ENCODE results near the gene NEDD9. TPM values are rescaled to one million over a fixed set of nuclear protein-coding genes. Genes with fewer than 3 reads are reported as not detected.

Gene NEDD9
- total RNA-seq, 2 donors from 2014 or later, result 11.0 to 24.4 TPM

DNA sequence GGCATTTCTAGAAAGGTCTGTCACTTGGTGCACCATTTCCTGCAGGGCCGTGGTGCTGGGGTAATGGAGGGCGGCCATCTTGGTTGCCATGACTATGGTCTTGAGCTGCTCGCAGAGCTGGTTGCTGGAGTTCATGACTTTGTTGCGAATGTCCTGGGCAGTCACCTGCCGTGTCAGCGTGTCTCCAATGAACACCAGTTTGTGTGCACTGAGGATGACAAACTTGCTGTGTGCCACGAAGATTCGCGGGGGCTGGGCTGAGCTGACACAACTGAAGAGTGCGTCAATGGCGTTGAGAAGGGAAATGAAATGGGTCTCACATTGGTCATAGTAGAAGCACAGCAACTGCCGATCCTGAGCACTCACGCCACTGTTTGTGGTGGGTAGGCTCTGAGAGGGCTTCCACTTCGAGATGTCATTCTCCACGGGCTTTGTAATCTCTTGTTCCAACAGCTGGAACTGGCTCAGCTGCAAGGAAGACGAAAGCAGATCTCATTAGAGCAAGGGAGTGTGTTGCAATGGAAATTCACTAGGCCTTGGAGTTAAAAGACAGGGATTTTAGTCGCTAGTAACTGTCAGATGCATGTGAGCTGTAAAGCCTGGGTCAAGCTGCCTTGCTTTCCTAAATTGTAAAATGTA lies 47.1 kb downstream of the NEDD9 start:
- DNase-seq (ENCODE audit: low spot score in 2 of 2) (no peak), ATAC-seq (no peak)
- Mint-ChIP-seq H3K36me3 (peaks cover 26 to 46% of the 10 kb centered on the region in 2 donors), H3K9me3 (peaks cover 5% of the 10 kb centered on the region in 2 donors), H3K27ac (peak overlapping the region in 1 of 2 donors; percentile 41)

DNA sequence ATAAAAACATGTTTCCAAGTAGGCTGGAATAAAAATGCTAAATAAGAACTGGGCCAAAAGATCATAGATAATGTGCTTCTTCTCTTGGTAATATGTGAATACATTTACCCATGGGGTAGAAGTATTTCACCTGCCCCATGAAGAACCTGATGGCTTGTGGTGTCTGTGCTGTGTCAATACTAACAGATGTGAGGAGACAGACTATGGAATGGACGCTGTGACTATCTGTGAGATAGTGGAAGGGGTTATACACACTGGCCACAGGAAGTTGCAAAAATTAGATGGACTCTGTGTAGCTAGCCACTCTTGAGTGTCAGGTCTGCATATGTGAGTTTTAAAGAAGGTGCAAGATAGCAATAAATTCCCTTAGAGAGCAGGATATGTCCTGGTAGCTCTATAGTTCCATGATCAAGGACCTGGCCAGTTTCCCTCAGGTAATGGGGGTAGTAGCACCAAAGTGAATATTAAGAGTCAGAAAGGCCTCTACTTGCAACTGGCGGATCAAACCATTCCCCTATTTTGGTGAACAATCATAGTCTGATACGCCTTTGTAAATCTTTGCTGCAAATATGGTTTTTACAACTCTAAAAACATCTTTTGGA lies 48.6 kb downstream of the NEDD9 start:
- Mint-ChIP-seq H3K27ac (no peak overlapping the region), H3K36me3 (peaks cover 31 to 46% of the 10 kb centered on the region in 2 donors), H3K9me3 (peaks cover 5 to 10% of the 10 kb centered on the region in 2 donors)
- ATAC-seq, result no peak
- no peak for DNase-seq (ENCODE audit: low spot score in 2 of 2)

DNA sequence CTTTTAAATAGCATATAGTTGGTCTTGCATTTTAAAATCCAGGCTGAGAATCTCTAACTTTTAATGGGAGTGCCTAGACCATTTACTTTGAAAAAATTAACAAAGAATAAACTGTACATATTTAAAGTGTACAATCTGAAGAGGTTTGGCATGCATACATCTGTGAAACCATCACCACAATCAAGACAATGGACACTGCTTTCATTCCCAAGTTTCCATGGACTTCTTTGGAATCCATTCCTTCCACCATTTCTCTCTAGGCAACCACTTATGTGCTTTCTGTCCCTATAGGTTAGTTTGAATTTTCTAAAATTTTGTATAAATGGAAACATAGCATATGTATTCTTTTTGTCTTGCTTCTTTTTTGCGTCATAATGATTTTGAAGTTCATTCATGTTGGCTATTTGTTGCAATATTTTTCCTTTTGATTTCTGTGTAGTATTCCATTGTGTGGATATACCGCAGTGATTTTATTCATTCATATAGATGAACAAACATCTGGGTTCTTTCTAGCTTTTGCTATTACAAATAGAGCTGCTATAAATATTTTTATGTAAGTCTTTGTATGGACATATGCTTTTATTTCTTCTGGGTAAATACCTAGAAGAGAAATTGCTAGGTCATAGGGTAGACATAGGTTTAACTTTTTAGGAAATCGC lies 50.9 kb downstream of the NEDD9 start:
- Mint-ChIP-seq H3K9me3 (peaks cover 5 to 10% of the 10 kb centered on the region in 2 donors), H3K36me3 (peaks cover 17 to 36% of the 10 kb centered on the region in 2 donors), H3K27ac (no peak overlapping the region)
- DNase-seq (ENCODE audit: low spot score in 2 of 2) (no peak), ATAC-seq (no peak)

DNA sequence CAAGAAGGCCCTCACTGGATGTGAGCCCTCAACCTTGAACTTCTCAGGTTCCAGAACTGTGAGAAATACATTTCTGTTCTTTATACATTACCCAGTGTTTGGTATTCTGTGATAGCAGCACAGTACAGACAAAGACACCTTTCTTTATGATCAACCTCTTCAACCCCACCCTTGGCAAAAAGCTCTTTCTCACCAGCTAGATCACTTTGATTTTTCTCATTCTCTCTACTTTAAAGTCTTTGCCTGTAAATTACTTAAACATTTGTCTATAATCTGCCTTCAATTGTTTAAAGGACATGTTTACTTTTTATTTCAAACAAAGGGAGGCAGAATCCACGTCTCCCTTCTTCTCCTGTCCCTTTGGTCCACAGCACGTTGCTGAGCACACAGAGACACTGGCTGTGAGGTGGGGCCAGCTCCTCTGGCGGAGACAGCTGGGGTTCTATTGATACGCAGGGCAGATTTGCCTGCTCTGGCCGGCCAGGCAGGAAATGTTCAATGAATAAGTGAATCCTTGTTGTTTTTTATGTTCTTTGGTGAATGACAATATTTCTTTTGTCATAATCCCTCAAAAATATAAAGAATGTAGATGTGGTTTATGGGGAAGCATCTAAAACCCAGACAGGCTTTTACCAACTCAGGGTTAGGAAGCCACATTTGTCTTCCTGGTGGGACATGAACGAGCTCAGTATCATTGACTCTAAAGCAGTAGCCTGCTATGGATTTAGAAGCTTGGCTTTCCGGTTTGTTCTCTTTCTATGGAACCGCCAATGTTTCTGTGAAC lies 52.9 kb downstream of the NEDD9 start:
- peaks cover 5 to 10% of the 10 kb centered on the region in 2 donors for H3K9me3 Mint-ChIP-seq
- no peak for DNase-seq (ENCODE audit: low spot score in 2 of 2)
- no peak overlapping the region for H3K27ac Mint-ChIP-seq
- H3K36me3 Mint-ChIP-seq, result peaks cover 10 to 26% of the 10 kb centered on the region in 2 donors
- no peak for ATAC-seq

DNA sequence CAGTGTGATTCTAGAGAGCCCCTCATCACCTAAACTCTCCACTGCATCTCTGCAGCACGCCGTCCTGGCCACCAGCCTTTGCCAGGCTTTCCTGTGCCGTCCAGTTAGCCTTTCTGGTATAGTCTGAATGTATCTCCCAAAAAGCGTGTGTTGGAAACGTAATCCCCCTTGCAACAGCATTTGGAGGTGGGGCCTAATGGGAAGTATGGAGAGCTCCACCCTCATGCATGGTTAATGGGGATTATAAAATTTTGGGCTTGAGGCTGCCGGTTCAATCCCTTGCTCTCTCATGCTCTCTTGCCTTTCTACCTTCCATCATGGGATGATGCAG lies 53.4 kb downstream of the NEDD9 start:
- no peak for ATAC-seq
- H3K27ac Mint-ChIP-seq, result no peak overlapping the region

DNA sequence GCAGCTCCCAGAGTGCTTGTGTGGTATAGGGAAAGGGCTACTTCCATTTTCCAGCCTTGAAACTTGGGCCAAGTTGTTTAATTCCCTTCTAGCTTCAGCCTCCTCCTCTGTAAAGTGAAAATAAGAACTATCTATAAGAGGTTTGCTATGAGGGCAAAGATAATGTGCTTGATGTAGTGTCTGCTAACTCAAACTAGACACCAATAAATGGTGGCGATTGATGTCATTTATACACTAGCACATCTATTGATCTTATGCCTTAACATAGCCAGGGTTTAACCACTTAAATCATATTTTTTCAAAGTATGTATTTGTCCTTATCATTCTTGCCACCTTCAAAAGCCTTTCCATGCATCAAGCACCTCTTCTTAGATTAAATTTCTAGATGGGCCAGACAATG lies 55.2 kb downstream of the NEDD9 start:
- peaks cover 5 to 10% of the 10 kb centered on the region in 2 donors for H3K9me3 Mint-ChIP-seq
- peaks cover 2 to 6% of the 10 kb centered on the region in 2 donors for H3K36me3 Mint-ChIP-seq
- H3K27ac Mint-ChIP-seq, result no peak overlapping the region
- DNase-seq (ENCODE audit: low spot score in 2 of 2), result no peak
- ATAC-seq, result peak in 1 of 2 donors; percentile 59

More for the DNA sequence above, 53.4 kb downstream of the NEDD9 start:
- Mint-ChIP-seq H3K36me3 (peaks cover 6 to 20% of the 10 kb centered on the region in 2 donors), H3K9me3 (peaks cover 5 to 10% of the 10 kb centered on the region in 2 donors)
- DNase-seq (ENCODE audit: low spot score in 2 of 2), result no peak

DNA sequence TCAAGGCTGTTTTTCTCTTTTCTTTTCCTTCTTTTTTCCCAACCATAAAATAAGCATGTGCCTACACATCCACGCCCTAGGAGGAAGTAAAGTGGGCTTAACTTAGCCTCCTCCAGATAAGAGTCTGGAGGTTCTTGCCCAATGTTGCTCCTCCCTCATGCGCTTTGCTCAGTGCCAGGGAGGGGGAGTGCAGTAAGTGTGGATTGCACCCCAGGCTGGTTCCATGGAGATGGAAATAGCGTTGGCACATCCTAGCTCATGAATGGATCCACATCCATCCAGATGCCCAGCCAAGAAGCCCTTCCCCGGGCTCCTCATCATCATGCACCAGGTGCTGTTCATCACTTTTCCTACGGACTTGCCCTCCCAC lies 58.2 kb downstream of the NEDD9 start:
- H3K27ac Mint-ChIP-seq, result no peak overlapping the region
- DNase-seq (ENCODE audit: low spot score in 2 of 2), result no peak
- H3K36me3 Mint-ChIP-seq, result peaks cover 0 to under 1% of the 10 kb centered on the region in 2 donors
- ATAC-seq, result no peak
- H3K9me3 Mint-ChIP-seq, result peaks cover 0 to under 1% of the 10 kb centered on the region in 2 donors

DNA sequence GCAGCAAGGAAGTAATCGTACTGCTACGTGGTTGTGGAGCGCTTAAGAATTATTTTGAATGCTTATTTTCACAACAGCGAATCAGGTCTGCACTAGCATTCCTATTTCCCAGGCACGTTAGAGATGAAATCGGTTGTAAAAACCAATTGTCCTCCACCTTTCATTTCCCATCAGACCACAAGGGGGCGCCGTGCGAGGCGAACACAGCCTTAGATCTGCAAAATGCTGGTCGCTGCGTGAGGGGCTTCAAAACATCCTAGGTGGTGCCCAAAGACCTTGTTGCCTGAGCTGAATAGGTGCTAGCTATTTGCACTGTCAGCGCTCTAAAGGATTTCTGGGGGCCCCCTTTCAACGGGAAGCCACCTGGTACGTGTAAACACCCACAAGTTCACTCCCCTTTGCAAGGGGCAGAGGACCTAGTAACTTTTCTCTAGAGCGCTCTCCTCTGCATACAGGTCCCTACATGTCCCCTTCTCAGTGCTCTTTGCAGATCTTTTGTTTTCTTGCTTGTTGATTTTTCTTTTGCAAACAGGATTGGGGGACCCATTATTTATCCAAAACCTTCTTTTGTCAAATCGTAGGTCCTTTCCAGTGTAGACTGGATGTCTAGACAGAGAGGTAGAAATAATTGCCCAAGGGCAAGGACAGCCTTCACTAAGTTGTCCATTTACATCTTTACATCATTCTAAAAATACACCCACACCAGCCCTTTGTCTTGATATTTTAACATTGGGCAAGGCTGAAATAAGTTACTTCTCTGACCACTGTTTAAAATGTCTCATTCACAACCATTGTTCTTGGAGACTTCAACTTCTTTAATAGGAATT lies 59.8 kb downstream of the NEDD9 start:
- H3K27ac Mint-ChIP-seq, result peak overlapping the region in 1 of 2 donors; percentile 38
- DNase-seq (ENCODE audit: low spot score in 2 of 2) (peak; percentile 64 to 84), ATAC-seq (peak; percentile 58 to 63)
- no peaks in the 10 kb centered on the region for H3K36me3 Mint-ChIP-seq
- no peaks in the 10 kb centered on the region for H3K9me3 Mint-ChIP-seq

DNA sequence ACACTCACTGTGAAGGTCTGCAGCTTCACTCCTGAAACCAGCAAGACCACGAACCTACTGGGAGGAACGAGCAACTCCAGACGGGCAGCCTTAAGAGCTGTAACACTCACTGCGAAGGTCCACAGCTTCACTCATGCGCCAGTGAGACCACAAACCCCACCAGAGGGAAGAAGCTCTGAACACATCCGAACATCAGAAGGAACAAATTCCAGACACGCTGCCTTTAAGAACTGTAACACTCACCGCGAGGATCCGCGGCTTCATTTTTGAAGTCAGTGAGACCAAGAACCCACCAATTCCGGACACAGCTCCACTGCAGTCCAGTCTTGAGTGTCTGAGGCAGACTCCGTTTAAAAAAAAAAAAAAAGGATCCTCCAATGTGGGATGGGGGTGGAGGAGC lies 60.5 kb downstream of the NEDD9 start:
- H3K27ac Mint-ChIP-seq, result peak overlapping the region in 1 of 2 donors; percentile 52
- no peak for ATAC-seq
- H3K36me3 Mint-ChIP-seq, result no peaks in the 10 kb centered on the region
- H3K9me3 Mint-ChIP-seq, result no peaks in the 10 kb centered on the region
- no peak for DNase-seq (ENCODE audit: low spot score in 2 of 2)

DNA sequence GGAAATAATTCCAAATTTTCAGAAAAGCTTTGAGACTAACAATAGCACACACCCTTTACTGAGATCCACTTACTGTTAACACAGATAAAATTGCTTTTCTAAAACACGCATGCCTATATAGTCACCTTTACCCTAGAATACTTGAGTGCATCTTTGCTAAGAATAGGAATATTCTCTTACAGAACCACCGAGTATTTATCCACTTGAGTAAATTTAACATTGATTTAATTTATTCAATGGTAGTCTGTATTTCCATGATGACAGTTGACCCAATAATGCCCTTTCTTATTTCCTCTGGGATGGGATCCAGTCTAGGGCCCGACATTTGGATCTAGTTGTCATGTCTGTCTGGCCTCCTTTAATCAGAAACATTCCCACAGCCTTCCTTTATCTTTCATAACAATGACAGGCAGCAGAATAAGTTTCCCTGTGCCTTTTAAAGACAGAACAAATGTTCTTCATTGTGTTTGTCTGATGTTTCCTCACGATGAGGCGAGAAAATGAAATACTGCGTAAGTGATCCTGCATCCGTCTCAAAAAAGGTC lies 64.3 kb downstream of the NEDD9 start:
- no peak overlapping the region for H3K27ac Mint-ChIP-seq
- no peaks in the 10 kb centered on the region for H3K36me3 Mint-ChIP-seq
- ATAC-seq (no peak), DNase-seq (ENCODE audit: low spot score in 2 of 2) (no peak)
- H3K9me3 Mint-ChIP-seq, result no peaks in the 10 kb centered on the region

DNA sequence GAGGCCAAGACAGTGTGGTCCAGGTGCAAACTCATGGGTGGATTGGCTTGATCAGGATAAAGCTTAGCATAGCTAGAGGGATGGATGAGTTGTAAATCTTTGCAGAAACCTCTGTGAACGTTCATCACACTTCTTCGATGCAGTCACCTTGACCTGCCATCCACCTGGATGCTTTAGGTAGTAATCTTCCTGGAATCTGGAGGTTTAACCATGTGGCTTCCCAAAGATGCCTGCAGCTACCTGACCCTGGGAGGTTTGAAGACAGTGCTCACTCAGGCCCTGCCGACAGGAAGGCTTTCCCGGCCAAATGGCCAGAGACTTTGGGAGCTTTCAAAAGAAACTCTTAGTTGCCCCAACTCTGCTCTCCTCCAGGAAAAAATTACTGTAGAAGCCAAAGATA lies 65.5 kb downstream of the NEDD9 start:
- H3K9me3 Mint-ChIP-seq, result no peaks in the 10 kb centered on the region
- no peak for DNase-seq (ENCODE audit: low spot score in 2 of 2)
- no peaks in the 10 kb centered on the region for H3K36me3 Mint-ChIP-seq
- ATAC-seq, result no peak
- H3K27ac Mint-ChIP-seq, result no peak overlapping the region

DNA sequence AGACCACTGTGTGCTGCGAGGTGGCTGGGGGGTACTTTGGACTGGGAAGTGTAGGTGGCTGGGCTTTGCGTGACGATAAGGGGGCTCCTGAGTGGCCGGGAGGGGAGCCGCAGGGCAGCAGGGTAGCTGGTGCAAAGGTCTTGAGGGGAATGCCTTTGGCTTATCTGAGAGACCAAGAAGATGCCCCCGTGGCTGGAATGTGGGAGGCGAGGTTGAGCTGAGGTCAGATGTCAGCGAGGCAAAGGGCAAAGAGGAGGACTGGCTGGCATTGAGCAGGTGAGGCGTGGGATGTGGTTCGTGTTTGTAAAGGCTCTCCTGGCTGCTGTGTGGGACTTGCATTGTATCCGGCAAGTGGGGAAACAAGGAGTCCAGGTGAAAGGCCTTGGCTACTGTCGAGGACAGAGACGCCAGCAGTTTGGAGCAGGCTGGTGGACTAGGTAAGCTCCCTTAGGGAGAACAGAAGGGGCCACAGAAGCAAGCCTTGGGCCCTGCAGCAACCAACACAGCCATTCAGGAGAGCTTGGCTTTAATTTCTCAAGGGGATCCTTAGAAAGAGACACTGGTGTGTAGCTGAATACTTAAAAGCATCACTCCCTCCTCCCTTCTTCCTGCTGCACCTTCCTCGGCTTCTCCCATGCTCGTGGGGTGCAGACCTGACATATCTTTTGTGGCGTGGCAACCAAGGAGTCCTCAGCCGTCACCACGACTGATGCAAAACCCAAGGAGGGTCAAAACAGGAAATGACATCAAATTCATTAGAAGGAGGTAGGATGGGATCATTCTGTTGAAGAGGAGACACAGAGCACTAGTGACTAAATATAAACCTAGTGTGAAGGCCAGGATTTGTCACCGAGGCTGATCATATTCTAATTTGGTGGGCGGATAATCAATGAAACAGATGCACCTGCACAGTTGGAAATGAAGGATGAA lies 67.5 kb downstream of the NEDD9 start:
- Mint-ChIP-seq H3K27ac (peak overlapping the region; percentile 2 to 88), H3K9me3 (no peaks in the 10 kb centered on the region), H3K36me3 (no peaks in the 10 kb centered on the region)
- ATAC-seq (no peak), DNase-seq (ENCODE audit: low spot score in 2 of 2) (no peak)

DNA sequence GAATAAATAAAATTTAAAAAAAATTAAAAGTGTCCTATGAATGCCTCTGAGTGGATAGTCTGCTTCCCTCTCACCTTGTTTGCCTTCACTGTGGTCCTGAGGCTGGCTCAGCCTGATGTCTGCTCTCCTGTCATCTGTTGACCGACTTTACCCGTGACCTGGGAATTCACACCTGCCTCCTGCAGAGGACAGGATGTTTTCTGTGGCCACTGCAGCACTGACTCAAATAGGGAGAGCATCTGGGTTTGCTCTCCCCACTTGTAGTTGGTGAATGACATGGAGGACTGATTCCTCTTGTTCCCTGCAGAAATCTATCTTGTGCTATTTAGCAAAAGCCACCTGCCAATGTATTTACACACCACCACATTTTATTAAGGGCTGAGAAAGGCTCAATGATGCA lies 68.5 kb downstream of the NEDD9 start:
- H3K9me3 Mint-ChIP-seq, result no peaks in the 10 kb centered on the region
- DNase-seq (ENCODE audit: low spot score in 2 of 2) (no peak), ATAC-seq (peak; percentile 66 to 88)
- H3K27ac Mint-ChIP-seq, result peak overlapping the region in 1 of 2 donors; percentile 88
- no peaks in the 10 kb centered on the region for H3K36me3 Mint-ChIP-seq

DNA sequence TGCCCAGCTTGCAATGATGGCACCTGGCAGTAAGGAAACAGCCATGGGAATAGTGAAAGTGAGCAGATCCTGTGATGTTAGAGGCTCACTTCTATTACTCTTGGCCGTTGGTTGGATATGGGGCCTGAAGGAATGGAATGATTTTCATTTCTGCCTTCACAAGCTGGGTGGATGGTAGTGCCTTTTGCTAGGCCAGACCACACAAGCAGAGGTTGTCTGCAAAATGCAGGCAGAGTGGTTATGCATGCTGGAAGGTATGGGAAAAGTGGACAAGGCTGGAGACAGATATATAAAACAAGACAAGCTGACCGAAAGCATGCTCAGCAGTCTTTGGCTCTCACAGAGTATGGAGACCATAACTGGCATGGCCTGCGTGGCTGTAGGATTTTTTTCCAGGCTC lies 70.2 kb downstream of the NEDD9 start:
- Mint-ChIP-seq H3K36me3 (no peaks in the 10 kb centered on the region), H3K9me3 (no peaks in the 10 kb centered on the region), H3K27ac (no peak overlapping the region)
- ATAC-seq (no peak), DNase-seq (ENCODE audit: low spot score in 2 of 2) (no peak)

Data from activated naive CD4-positive, alpha-beta T cell treated with anti-CD3 and anti-CD28 coated beads, Interleukin-2, amount 50 U/mL, for 72 hours (primary cell).